Measurements from ENCODE around the gene GNG4. TPM values are rescaled to one million over a fixed set of nuclear protein-coding genes. Genes with fewer than 3 reads are reported as not detected.

Gene GNG4
- total RNA-seq, 2 experiments from 2014 or later: 0.53 to 4.7 TPM

GRCh38 chr1:235513495-235514366, 135.9 kb downstream of the GNG4 start:
- CTCF ChIA-PET: interaction anchor here (0.7 to 3.2 kb wide), 19 partner anchors 10 to 482 kb away, joined by 3 to 22 read pairs (median 4); partner anchors contain the start of gene B3GALNT2
- H3K4me1 Mint-ChIP-seq: no peaks in the 10 kb centered on the region
- H3K36me3 Mint-ChIP-seq: no peaks in the 10 kb centered on the region
- no peaks in the 10 kb centered on the region for H3K9me3 Mint-ChIP-seq (ENCODE audit: low read depth)
- DNase-seq (no peak), ATAC-seq (peak; percentile 57)
- H3K27ac Mint-ChIP-seq: no peak overlapping the region
- H3K4me3 Mint-ChIP-seq: no peak overlapping the region
- H3K27me3 Mint-ChIP-seq: peaks cover 23% of the 10 kb centered on the region

DNA sequence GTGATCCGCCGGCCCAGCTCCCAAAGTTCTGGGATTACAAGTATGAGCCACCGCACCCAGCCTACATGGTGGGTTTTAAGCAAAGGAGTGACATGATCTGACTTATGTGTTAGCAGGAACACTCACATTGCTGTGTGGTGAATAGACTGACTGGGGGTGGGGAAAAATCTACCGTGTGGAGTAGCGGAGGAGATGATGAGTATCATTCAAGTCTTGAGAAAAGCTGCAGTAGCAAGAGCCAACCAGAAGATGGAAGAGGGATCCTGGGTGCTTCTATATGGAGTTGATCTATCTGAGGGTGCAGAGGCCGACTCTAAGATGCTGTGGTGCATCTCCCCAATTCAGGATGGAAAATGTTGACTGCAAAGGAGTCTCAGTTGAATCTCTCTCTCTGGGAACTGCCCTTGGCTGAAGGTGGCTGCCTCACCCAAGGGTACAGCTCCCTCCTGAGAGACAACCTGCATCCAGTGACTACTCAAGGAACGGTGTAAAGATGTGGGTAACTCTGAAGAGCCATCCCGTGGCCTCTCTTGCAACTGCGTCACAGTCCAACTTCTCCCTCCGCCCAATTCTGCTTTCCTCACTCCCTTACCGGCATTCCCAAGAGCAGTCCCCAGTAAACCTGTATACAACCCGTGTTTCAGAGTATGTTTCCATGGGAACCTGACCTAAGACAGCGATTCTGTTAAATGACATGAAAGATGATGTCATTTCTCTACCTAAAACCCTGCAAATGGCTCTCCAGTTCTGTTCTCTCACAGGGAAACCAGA, 137.9 kb downstream of the GNG4 start:
- H3K4me3 Mint-ChIP-seq: no peak overlapping the region
- no peaks in the 10 kb centered on the region for H3K9me3 Mint-ChIP-seq (ENCODE audit: low read depth)
- ATAC-seq: no peak
- H3K36me3 Mint-ChIP-seq: no peaks in the 10 kb centered on the region
- no peak for DNase-seq
- CTCF ChIA-PET: interaction anchor here (0.6 kb wide), 2 partner anchors 315 to 522 kb away, joined by 3 read pairs; no protein-coding TSS in a partner anchor
- no peak overlapping the region for H3K27ac Mint-ChIP-seq
- H3K4me1 Mint-ChIP-seq: no peaks in the 10 kb centered on the region
- peaks cover 23% of the 10 kb centered on the region for H3K27me3 Mint-ChIP-seq

DNA sequence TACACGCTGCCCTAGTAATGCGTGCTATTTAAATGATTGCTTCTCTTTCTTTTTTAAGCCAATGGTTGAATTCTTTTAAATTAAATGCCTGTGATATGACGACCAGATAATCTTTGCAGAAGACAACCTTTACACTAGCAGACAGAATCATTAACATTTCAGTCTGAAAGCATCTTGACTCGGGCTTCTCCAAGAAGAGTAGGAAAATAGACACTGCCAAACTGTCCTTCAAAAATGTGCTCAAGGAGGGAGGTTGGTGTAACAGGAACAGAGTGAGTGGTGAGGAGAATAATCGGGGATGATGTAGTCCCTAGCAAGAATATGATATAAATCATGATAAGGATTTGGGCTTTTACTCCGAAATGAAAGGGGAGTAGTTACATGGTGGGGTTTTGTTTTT, 138.8 kb downstream of the GNG4 start:
- no peaks in the 10 kb centered on the region for H3K36me3 Mint-ChIP-seq
- no peak overlapping the region for H3K27ac Mint-ChIP-seq
- no peak for ATAC-seq
- CTCF ChIA-PET: interaction anchor here (0.6 kb wide), 1 partner anchor 523 kb away, joined by 3 read pairs; no protein-coding TSS in a partner anchor
- H3K4me3 Mint-ChIP-seq: no peak overlapping the region
- no peaks in the 10 kb centered on the region for H3K9me3 Mint-ChIP-seq (ENCODE audit: low read depth)
- H3K27me3 Mint-ChIP-seq: peaks cover 19% of the 10 kb centered on the region
- peaks cover 4% of the 10 kb centered on the region for H3K4me1 Mint-ChIP-seq
- no peak for DNase-seq

DNA sequence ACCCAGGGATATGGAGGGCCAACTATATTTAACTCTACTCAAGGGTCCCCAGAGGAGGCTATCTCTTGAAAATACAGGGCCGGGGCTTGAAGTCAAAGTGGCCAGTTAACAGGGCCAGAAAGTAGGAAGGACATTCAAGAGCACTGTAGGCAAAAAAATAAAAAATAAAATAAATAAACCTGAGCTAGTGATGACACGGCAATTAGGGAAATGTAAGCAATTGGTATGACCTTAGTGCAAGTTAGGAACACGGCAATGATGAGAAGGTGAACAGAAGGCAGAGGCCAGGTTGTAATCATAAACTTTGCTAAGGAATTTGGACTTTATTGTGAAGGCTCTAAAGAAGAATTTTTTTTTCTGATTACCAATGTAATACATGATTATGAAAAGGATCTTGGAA, 142.0 kb downstream of the GNG4 start:
- no peak overlapping the region for H3K27ac Mint-ChIP-seq
- H3K4me3 Mint-ChIP-seq: no peak overlapping the region
- peaks cover 16% of the 10 kb centered on the region for H3K4me1 Mint-ChIP-seq
- peaks cover 17% of the 10 kb centered on the region for H3K27me3 Mint-ChIP-seq
- H3K36me3 Mint-ChIP-seq: no peaks in the 10 kb centered on the region
- DNase-seq: no peak
- CTCF ChIA-PET: no interaction called here
- H3K9me3 Mint-ChIP-seq (ENCODE audit: low read depth): no peaks in the 10 kb centered on the region
- ATAC-seq: no peak

- H3K4me1 Mint-ChIP-seq: peaks cover 21% of the 10 kb centered on the region
- peak; percentile 98 for DNase-seq
- H3K4me3 Mint-ChIP-seq: peak overlapping the region; percentile 91
- CTCF ChIA-PET: interaction anchor here (0.6 to 5.7 kb wide), 35 partner anchors 10 to 1005 kb away, joined by 3 to 24 read pairs (median 4); partner anchors contain the start of gene TBCE
- H3K9me3 Mint-ChIP-seq (ENCODE audit: low read depth): no peaks in the 10 kb centered on the region
- H3K27ac Mint-ChIP-seq: peak overlapping the region; percentile 98
- peaks cover 3% of the 10 kb centered on the region for H3K36me3 Mint-ChIP-seq
- H3K27me3 Mint-ChIP-seq: peaks cover 5% of the 10 kb centered on the region
- ATAC-seq: peak; percentile 89
Measured at GRCh38 chr1:235504494-235505222, 144.9 kb downstream of the GNG4 start.

DNA sequence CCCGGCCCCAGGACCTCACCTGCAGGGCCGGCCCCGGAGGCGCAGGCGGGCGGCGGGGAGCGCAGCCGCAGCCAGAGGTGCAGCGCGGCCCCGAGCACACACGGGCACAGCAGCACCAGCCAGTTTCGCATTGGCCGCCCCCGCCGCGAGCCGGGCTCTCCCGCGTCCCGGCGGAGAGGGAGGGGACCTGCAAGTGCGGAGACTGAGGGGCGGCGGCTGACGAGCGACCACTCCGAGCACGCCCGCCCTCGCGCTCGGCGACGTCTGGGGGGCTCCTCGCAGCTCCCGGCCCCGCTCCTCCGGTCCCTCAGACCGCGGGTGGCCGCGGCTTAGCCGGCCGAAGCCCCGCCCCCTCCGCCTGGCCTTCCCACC, 145.5 kb downstream of the GNG4 start, which contains the start of gene B3GALNT2:
TSS of gene B3GALNT2 (minus strand) at position 331 of the 372 bp plus-strand sequence. CDS start at position 131, 200 bp downstream.
- Mint-ChIP-seq H3K36me3 (peaks cover 3% of the 10 kb centered on the region), H3K9me3 (ENCODE audit: low read depth) (no peaks in the 10 kb centered on the region), H3K4me3 (peak within 1 kb of the TSS; percentile 91), H3K27ac (peak within 1 kb of the TSS; percentile 98), H3K4me1 (peaks cover 21% of the 10 kb centered on the region), H3K27me3 (no peaks in the 10 kb centered on the region)
- DNase-seq (no peak), ATAC-seq (peak; percentile 66)
- CTCF ChIA-PET: interaction anchor here (0.8 to 5.7 kb wide), 30 partner anchors 10 to 1005 kb away, joined by 3 to 24 read pairs (median 5); partner anchors contain the start of gene TBCE

GRCh38 chr1:235503403-235504121, 146.0 kb downstream of the GNG4 start:
- ATAC-seq (peak; percentile 0), DNase-seq (peak; percentile 55)
- H3K27ac Mint-ChIP-seq: peak overlapping the region; percentile 79

DNA sequence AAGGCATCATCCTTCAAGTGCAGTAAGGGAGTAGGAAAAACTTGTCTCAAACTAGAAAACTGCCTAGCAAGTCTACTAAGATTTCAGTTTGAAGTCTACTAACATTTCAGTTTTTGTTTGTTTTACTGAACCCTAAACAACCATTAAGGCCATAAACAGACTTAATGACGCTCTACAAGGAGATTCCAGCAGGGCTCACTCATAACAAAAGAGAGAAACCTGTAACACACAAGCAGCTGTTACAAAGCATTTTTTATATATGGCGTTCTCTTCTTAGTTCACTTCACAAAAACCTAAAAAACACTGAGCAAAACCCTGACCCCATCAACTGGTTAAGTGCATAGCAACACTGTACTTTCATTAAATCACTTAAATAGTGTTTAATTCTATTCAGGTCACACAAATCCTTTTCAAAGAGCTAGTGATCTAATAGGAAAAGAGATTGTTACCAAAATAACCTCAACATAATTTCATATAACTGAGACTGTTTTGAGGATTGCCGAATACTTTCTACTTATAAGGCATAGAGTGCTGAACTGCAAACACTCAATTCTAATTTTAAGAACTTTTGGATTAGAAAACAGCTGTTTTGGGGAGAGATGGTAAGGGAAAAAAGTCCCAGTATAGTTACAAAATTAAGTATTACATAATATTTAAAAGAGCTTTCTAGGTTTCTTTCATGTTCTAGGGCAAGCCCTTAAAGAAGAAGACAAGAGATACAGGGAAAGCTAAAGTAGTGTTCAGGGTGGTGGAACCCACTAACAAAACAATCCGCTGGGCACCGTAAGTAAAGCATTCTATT, 146.8 kb downstream of the GNG4 start:
- no peaks in the 10 kb centered on the region for H3K27me3 Mint-ChIP-seq
- DNase-seq: no peak
- H3K27ac Mint-ChIP-seq: peak overlapping the region; percentile 79
- ATAC-seq: no peak
- peaks cover 21% of the 10 kb centered on the region for H3K4me1 Mint-ChIP-seq
- H3K36me3 Mint-ChIP-seq: peaks cover 3% of the 10 kb centered on the region
- CTCF ChIA-PET: interaction anchor here (1.4 to 5.7 kb wide), 7 partner anchors 9 to 469 kb away, joined by 3 to 24 read pairs (median 8); no protein-coding TSS in a partner anchor
- H3K9me3 Mint-ChIP-seq (ENCODE audit: low read depth): no peaks in the 10 kb centered on the region
- peak overlapping the region; percentile 91 for H3K4me3 Mint-ChIP-seq

More at GRCh38 chr1:235503403-235504121, 146.0 kb downstream of the GNG4 start:
- Mint-ChIP-seq H3K4me1 (peaks cover 21% of the 10 kb centered on the region), H3K4me3 (peak overlapping the region; percentile 91), H3K9me3 (ENCODE audit: low read depth) (no peaks in the 10 kb centered on the region), H3K27me3 (no peaks in the 10 kb centered on the region), H3K36me3 (peaks cover 3% of the 10 kb centered on the region)
- CTCF ChIA-PET: interaction anchor here (0.8 to 5.7 kb wide), 25 partner anchors 10 to 495 kb away, joined by 3 to 24 read pairs (median 5); partner anchors contain the start of gene TBCE

- Mint-ChIP-seq H3K27ac (no peak overlapping the region), H3K27me3 (no peaks in the 10 kb centered on the region), H3K9me3 (ENCODE audit: low read depth) (no peaks in the 10 kb centered on the region), H3K36me3 (peaks cover 3% of the 10 kb centered on the region), H3K4me3 (no peak overlapping the region), H3K4me1 (peaks cover 18% of the 10 kb centered on the region)
- no peak for DNase-seq
- no peak for ATAC-seq
- CTCF ChIA-PET: interaction anchor here (4.4 kb wide), 1 partner anchor 7 kb away, joined by 24 read pairs; no protein-coding TSS in a partner anchor
Measured at GRCh38 chr1:235500971-235501540, 148.5 kb downstream of the GNG4 start.

Data from activated CD8-positive, alpha-beta memory T cell treated with anti-CD3 and anti-CD28 coated beads, Interleukin-2, amount 10 ng/mL, durations not matched to agents 7 days and 5 days (primary cell).